Upper lobe of left lung (tissue), 6 donors: ENCODE results near the gene SMYD3. TPM values are rescaled to one million over a fixed set of nuclear protein-coding genes. Genes with fewer than 3 reads are reported as not detected.

Source experiments
- ATAC-seq, 2 donors: fragments of 200-7000 bp; cut with Tn5 transposase; one replicate each; pipeline ENCODE4 v1.9.1; 2022; ENCODE audit warnings: mild to moderate bottlenecking in 2 of 2, moderate library complexity in 2 of 2; ENCODE audit not compliant: low FRiP score in 2 of 2
- DNase-seq, 2 donors: peaks; one replicate each; pipeline ENCODE4 v3.0.0-alpha.2; 2019 to 2020
- H3K27ac ChIP-seq, 4 donors: fragments of 200-600 bp; sonication (generic); one replicate each; pipeline ENCODE4 v1.5.1; 2016 to 2019
- H3K27me3 ChIP-seq, 4 donors: fragments of 200-600 bp; sonication (generic); one replicate each; pipeline ENCODE4 v1.5.1; 2017 to 2019
- H3K36me3 ChIP-seq, 4 donors: fragments of 200-600 bp; sonication (generic); one replicate each; pipeline ENCODE4 v1.5.1; 2016 to 2019
- H3K4me1 ChIP-seq, 4 donors: fragments of 200-600 bp; sonication (generic); one replicate each; pipeline ENCODE4 v1.5.1; 2018 to 2019
- H3K4me3 ChIP-seq, 4 donors: fragments of 200-600 bp; sonication (generic); one replicate each; pipeline ENCODE4 v1.5.1; 2017 to 2019; ENCODE audit warnings: mild to moderate bottlenecking in 2 of 4, moderate library complexity in 1 of 4
- H3K9me3 ChIP-seq, 4 donors: fragments of 200-600 bp; sonication (generic); one replicate each; pipeline ENCODE4 v1.5.1; 2018 to 2019
- EP300 ChIP-seq, 4 donors: sonication (generic); formaldehyde crosslinking; IDR thresholded peaks; one replicate each; pipeline ENCODE4 v1.5.1; 2017; ENCODE audit warnings: antibody characterized with exemption in 4 of 4, control low read depth in 2 of 4
- POLR2A ChIP-seq, 4 donors: fragments of 450-650 bp; IDR thresholded peaks; one replicate each; pipeline ENCODE4 v1.5.1; 2016 to 2017; ENCODE audit warnings: antibody characterized with exemption in 4 of 4, mild to moderate bottlenecking in 2 of 4
- POLR2AphosphoS5 ChIP-seq, 2 donors: sonication (generic); formaldehyde crosslinking; IDR thresholded peaks; one replicate each; pipeline ENCODE4 v1.5.1; 2017; ENCODE audit warnings: antibody characterized with exemption in 2 of 2
- WGBS, 2 donors: methylation state at CpG; one replicate each; pipeline ENCODE4 v1.1.5; 2017 to 2018; 5-methylcytosine and 5-hydroxymethylcytosine counted together
- total RNA-seq, 6 donors: library from RNA; depleted of rRNA in 4 of 6; stranded (reverse); fragments of >200 nt in 4 of 6; gene quantifications; one replicate each; pipeline versions ENCODE4 v1.1.0 to v1.2.1, GENCODE V29; 2016 to 2021
- TF ChIP-seq, protein P1 (sequence below), 6 experiments: fragments of 450-650 bp in 4 of 6; fragments of 200-600 bp in 2 of 6; sonication (generic) in 2 of 6; IDR thresholded peaks; one replicate each; pipeline ENCODE4 v1.5.1; 2016 to 2019; ENCODE audit warnings: antibody characterized with exemption in 6 of 6
- donor health status: DM: no; HTN: no; CAD: no; lungs with moderate emphysema.
- donor health status: DM: no; HTN: yes; CAD: no; lungs with severe emphysema.

The SMYD3 gene
- total RNA-seq, 6 donors from 2014 or later, result 22.7 to 109 (median 34.0) TPM

DNA sequence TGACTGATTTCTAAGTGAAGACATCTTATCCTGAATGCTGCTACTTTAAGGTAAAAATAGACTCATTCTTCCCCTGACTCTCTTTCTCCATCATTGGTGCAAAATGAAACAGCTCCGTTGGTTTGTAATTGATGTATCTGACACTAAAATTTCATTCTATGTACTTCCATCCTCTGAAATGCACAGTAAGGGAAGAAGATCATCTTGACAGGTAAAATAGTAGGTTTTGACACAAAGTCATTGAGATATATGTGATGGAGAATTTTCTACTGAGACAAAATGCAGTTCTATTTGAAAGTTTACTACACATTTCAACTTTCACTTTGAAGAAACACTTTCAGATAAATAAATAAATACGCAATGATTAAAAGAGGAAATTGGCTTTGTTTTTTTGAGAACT lies 348.9 kb downstream of the SMYD3 start:
- DNase-seq, result no peak
- no peaks in the 10 kb centered on the region for H3K9me3 ChIP-seq
- TF ChIP-seq POLR2AphosphoS5 (IDR thresholded peaks at IDR 0.05), result no peak
- no peak for TF ChIP-seq POLR2A (IDR thresholded peaks at IDR 0.05)
- no peak for TF ChIP-seq EP300 (IDR thresholded peaks at IDR 0.05)
- TF ChIP-seq, protein P1, sequence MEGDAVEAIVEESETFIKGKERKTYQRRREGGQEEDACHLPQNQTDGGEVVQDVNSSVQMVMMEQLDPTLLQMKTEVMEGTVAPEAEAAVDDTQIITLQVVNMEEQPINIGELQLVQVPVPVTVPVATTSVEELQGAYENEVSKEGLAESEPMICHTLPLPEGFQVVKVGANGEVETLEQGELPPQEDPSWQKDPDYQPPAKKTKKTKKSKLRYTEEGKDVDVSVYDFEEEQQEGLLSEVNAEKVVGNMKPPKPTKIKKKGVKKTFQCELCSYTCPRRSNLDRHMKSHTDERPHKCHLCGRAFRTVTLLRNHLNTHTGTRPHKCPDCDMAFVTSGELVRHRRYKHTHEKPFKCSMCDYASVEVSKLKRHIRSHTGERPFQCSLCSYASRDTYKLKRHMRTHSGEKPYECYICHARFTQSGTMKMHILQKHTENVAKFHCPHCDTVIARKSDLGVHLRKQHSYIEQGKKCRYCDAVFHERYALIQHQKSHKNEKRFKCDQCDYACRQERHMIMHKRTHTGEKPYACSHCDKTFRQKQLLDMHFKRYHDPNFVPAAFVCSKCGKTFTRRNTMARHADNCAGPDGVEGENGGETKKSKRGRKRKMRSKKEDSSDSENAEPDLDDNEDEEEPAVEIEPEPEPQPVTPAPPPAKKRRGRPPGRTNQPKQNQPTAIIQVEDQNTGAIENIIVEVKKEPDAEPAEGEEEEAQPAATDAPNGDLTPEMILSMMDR (IDR thresholded peaks at IDR 0.05), result no peak
- no peaks in the 10 kb centered on the region for H3K36me3 ChIP-seq
- WGBS, 2 donors, result 79 to 80% methylated on average over 2 of the region's 2 CpGs
- H3K27ac ChIP-seq, result no peak overlapping the region
- no peak for ATAC-seq
- peaks cover 0 to 5% (median 0%) of the 10 kb centered on the region in 4 donors for H3K4me1 ChIP-seq
- no peak overlapping the region for H3K4me3 ChIP-seq
- H3K27me3 ChIP-seq, result no peaks in the 10 kb centered on the region

- no peak overlapping the region for H3K4me3 ChIP-seq
- H3K27me3 ChIP-seq, result no peaks in the 10 kb centered on the region
- no peak for DNase-seq
- peaks cover under 1 to 9% (median 1%) of the 10 kb centered on the region in 4 donors for H3K4me1 ChIP-seq
- no peaks in the 10 kb centered on the region for H3K9me3 ChIP-seq
- ATAC-seq, result peak in 1 of 2 donors; percentile 54
- TF ChIP-seq EP300 (IDR thresholded peaks at IDR 0.05), result no peak
- TF ChIP-seq POLR2AphosphoS5 (IDR thresholded peaks at IDR 0.05), result no peak
- TF ChIP-seq, protein P1 (IDR thresholded peaks at IDR 0.05), result no peak
- no peak for TF ChIP-seq POLR2A (IDR thresholded peaks at IDR 0.05)
- WGBS, 2 donors, result 55 to 59% methylated on average over 2 of the region's 2 CpGs
- H3K36me3 ChIP-seq, result no peaks in the 10 kb centered on the region
- H3K27ac ChIP-seq, result no peak overlapping the region
These were observed 349.6 kb downstream of the SMYD3 start for GRCh38 chr1:246157516-246157915.

GRCh38 chr1:246156847-246157246 lies 350.2 kb downstream of the SMYD3 start:
- Histone ChIP-seq H3K4me3 (no peak overlapping the region), H3K4me1 (peaks cover 7 to 15% (median 8%) of the 10 kb centered on the region in 4 donors), H3K27me3 (no peaks in the 10 kb centered on the region), H3K27ac (no peak overlapping the region), H3K9me3 (no peaks in the 10 kb centered on the region), H3K36me3 (no peaks in the 10 kb centered on the region)
- 93 to 96% methylated on average over 12 of the region's 12 CpGs for WGBS, 2 donors
- peak in 1 of 2 donors; percentile 20 for DNase-seq
- TF ChIP-seq EP300 (IDR thresholded peaks at IDR 0.05), result no peak
- no peak for TF ChIP-seq POLR2A (IDR thresholded peaks at IDR 0.05)
- TF ChIP-seq, protein P1 (IDR thresholded peaks at IDR 0.05), result no peak
- TF ChIP-seq POLR2AphosphoS5 (IDR thresholded peaks at IDR 0.05), result no peak
- ATAC-seq, result no peak

- ATAC-seq, result no peak
- Histone ChIP-seq H3K27ac (no peak overlapping the region), H3K9me3 (no peaks in the 10 kb centered on the region), H3K27me3 (no peaks in the 10 kb centered on the region), H3K4me1 (peaks cover 7 to 17% (median 9%) of the 10 kb centered on the region in 4 donors), H3K4me3 (no peak overlapping the region), H3K36me3 (no peaks in the 10 kb centered on the region)
- no peak for DNase-seq
- TF ChIP-seq POLR2A (IDR thresholded peaks at IDR 0.05) (no peak), POLR2AphosphoS5 (IDR thresholded peaks at IDR 0.05) (no peak), EP300 (IDR thresholded peaks at IDR 0.05) (no peak)
- TF ChIP-seq, protein P1 (IDR thresholded peaks at IDR 0.05), result no peak
- 90 to 92% methylated on average over 4 of the region's 4 CpGs for WGBS, 2 donors
These were observed 351.2 kb downstream of the SMYD3 start for GRCh38 chr1:246155923-246156322.

DNA sequence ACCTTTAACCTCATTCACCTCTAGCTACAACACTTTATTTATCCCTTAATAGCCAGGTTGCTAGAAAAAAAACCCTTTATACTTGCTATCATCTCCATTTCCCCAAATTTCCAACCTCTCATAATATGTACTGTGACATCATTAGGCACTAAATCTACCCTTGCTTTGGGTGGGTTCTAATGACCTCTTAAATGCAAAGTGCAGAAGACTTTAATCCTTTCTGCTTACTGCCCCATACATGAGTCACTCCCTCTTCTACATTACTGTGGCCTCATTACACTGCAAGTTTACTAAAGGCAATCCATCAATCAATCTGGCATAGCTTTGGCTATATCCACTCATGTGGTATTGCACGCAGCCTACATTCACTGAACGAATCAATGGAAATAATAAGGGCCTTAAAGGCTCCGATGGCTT lies 353.3 kb downstream of the SMYD3 start:
- no peak for DNase-seq
- Histone ChIP-seq H3K27me3 (no peaks in the 10 kb centered on the region), H3K27ac (no peak overlapping the region), H3K36me3 (no peaks in the 10 kb centered on the region), H3K4me1 (peaks cover 7 to 17% (median 9%) of the 10 kb centered on the region in 4 donors), H3K9me3 (no peaks in the 10 kb centered on the region), H3K4me3 (no peak overlapping the region)
- no peak for ATAC-seq
- WGBS, 2 donors, result 85 to 89% methylated on average over 3 of the region's 3 CpGs
- TF ChIP-seq, protein P1 (IDR thresholded peaks at IDR 0.05), result no peak
- TF ChIP-seq POLR2A (IDR thresholded peaks at IDR 0.05) (no peak), EP300 (IDR thresholded peaks at IDR 0.05) (no peak), POLR2AphosphoS5 (IDR thresholded peaks at IDR 0.05) (no peak)
